ENCODE measurements around the gene TRIM52.
"Not testable (repeated sequence)": the region's sequence is repeated elsewhere in the genome, so short reads cannot be mapped to it uniquely, and the experiment has no call there.

TRIM52 gene

GRCh38 chr5:181233088-181233800, 27.7 kb downstream of the TRIM52 start:
- no peak for DNase-seq (ENCODE audit: low spot score)

GRCh38 chr5:181232593-181232992, 28.4 kb downstream of the TRIM52 start:
- no peak for DNase-seq (ENCODE audit: low spot score)

GRCh38 chr5:181231432-181231831, 29.5 kb downstream of the TRIM52 start:
- DNase-seq (ENCODE audit: low spot score): no peak

DNA sequence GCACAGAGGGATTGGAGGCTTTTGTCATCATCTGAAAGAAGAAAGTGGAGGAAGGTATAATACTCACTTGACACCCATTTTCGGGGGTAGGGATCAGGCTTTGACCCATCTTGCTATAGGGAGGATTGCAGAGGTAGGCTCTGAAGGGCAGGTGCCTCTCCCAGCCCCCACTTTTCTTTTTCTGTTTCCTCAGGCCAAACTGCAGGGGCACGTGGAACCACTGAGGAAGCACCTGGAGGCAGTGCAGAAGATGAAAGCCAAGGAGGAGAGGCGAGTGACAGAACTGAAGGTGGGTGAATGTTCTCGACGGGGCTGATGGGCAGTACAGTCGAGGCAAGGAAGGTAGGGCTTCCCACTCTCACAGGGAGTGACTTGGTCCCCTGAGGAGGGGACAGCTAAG, 30.4 kb downstream of the TRIM52 start:
- DNase-seq (ENCODE audit: low spot score): no peak

DNA sequence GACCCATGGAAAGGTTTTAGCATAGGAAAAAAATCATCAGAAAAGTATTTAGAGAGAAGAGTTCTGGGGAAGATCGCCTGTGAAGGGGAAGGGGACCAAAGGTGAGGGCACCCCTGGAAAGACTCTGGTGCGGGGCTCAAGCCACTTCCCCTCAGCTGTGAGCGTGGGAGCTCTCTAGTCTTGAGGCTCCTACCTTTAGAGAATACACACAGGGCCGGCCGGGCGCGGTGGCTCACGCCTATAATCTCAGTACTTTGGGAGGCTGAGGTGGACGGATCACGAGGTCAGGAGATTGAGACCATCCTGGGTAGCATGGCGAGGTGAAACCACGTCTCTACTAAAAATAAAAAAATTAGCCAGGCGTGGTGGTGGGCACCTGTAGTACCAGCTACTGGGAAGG, 30.9 kb downstream of the TRIM52 start:
- DNase-seq (ENCODE audit: low spot score): no peak

GRCh38 chr5:181224390-181225229, 36.3 kb downstream of the TRIM52 start:
- DNase-seq (ENCODE audit: low spot score): no peak

DNA sequence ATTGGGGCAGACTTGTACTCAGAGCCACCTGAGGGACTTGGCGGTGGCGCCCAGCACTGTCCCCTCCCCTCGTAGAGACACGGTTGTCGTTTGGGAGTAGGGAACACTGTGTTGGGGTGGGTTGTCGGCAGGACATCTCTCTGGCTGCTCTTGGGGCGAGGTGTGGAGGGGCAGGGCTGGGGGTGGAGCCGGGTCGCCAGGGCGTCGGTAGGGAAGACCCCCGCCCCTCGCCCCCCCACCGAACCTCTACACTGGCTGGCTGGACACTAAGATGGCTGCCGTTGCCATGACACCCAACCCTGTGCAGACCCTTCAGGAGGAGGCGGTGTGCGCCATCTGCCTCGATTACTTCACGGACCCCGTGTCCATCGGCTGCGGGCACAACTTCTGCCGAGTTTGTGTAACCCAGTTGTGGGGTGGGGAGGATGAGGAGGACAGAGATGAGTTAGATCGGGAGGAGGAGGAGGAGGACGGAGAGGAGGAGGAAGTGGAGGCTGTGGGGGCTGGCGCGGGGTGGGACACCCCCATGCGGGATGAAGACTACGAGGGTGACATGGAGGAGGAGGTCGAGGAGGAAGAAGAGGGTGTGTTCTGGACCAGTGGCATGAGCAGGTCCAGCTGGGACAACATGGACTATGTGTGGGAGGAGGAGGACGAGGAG, 37.1 kb downstream of the TRIM52 start:
- no peak for DNase-seq (ENCODE audit: low spot score)

DNA sequence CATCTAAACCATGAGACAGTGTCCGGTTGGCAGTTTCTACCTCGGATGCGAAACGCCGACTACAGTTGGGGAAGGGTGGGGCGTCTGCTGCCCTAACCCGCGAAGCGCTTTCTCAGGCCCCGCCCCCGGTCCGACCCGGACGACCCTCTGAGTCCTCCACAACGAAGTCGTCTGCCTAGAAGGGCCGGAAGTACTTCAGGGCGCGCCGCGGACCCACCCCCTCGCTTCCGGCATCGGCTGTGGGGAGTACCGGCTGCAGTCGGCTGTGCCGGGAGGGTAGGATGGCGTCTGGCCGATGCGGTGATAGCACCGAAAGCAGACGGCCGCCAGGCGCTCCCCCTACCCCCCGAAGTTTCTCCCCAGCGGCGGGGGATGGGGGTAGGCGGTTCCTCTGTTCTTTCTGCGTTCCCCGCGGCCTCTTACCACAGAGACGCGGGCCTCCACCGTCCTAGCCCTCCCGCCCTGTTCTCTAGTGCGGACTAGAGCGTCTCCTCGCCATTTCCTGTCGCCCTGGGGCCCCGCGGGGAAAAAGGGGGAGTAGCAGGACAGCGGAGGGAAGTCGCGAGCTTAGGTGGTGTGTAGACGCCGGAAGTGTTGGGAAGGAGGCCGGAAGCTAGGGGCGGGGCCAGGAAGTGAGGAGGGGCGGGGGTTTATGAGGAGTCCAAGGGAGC, 37.8 kb downstream of the TRIM52 start, which contains the start of gene TRIM41:
TRIM41 (plus strand) TSS at position 224 of the 671 bp plus-strand sequence. CDS start 719 bp downstream, outside the sequence.
- DNase-seq (ENCODE audit: low spot score): peak; percentile 98

DNA sequence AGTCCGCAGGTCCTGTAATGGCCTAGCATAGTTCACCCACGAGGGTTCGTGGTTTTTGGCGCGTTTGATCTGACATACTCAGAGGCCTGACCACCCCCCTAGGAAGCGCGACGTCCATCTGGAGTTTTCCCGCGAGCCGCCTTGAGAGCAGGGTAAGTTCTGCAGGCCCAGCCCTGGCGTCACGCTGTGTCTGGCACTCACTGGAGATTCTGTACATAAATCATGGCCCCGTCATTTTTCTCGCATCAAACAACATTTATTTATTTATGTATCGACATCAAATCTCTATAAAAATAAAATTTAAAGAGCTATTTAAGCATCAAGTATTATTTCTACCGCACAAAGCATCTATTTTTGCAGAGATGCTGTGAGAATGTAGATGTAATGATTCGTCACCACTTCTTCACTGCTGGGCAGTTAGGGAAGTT, 38.3 kb downstream of the TRIM52 start:
- no peak for DNase-seq (ENCODE audit: low spot score)

- peak; percentile 91 for DNase-seq (ENCODE audit: low spot score)
Observed at GRCh38 chr5:181221792-181222629, 38.9 kb downstream of the TRIM52 start.

DNA sequence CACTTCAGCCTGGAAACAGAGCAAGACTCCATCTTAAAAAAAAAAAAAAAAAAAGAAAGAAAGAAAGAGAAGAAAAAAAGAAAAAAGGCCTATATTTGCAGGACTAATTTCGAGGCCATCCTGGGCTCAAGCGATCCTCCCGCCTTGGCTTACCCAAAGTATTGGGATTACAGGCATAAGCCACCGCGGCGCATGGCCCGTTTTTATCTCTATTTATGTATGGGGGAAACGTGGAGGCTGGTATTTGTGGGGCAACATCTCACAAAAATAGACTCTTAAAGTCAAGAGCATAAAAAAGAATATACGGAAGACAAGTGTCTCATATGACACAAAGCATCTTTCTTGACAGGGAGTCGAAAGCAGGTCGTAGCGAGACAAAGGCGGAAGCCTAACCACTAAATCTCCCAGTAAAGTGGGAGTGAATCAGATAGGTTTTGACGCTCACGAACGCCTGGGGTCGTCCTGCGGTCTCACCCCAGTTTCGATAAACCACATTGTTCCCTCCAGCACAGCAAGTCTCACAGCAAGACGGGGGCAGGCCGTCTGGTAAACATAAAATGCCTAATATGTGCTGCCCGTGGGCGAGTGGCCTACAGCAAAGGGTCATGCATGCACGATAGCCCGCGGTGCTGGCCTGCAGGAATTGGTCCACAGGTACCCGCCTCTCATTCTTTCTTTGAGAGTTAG, 39.7 kb downstream of the TRIM52 start:
- peak; percentile 54 for DNase-seq (ENCODE audit: low spot score)

- DNase-seq (ENCODE audit: low spot score): no peak
Observed at GRCh38 chr5:181220178-181220515, 40.8 kb downstream of the TRIM52 start.

DNA sequence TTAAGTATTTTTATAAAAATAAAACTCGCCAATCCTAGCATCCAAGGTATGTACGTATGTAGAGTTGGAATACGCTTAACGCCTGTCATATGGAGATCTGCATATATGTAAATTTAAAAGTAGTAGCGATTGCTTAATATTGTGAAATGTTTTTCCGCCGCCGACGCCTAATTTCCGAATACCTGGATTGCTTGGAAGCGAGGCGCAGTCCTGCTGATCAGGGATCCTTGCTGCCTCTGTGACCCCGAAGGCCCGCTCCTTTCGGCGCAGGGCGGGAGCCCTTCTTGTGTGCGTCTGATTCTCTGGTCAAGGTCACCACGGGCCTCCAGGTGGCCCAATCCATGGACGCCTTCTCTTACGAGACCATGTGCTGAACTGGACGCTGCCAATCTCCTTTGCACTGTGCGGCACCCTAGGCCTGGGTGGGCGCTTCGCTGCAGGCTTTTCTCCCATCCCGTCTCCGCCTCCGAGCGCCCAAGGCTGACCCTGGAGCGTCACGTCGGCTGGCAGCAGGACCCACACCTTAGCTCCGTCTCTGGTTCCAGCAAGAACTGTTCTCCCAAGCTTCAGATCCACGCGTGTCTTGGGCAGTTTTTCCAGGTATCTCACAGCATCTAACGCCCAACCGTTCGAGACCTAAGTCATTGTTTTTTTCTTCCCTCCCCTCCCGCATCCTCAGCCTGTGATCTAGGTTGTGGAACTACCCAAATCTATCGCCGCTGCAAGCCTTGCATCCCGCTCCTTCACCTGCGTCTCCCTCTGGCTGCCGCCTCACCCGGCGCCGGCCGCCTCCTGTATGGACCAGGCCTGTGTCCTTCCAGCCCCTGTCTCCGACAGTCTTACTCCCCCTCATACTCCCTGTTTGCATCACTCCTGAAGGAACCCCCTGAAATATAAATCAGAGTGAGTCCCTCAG, 41.4 kb downstream of the TRIM52 start:
- no peak for DNase-seq (ENCODE audit: low spot score)

DNA sequence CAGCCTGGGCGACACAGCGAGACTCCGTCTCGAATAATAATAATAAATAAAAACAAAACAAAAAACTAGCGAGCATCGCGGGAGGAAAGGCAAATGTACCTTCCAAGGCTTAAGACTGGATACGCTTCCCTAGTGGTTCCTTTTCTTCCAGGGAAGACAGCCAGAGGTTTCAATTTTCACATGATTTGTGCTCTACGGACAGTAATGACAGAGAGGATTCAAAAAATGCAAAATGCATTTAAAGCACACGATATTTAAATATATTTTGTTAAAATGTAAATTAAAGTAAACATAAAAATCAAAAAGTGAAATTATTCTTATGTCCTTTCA, 42.2 kb downstream of the TRIM52 start:
- DNase-seq (ENCODE audit: low spot score): no peak

DNA sequence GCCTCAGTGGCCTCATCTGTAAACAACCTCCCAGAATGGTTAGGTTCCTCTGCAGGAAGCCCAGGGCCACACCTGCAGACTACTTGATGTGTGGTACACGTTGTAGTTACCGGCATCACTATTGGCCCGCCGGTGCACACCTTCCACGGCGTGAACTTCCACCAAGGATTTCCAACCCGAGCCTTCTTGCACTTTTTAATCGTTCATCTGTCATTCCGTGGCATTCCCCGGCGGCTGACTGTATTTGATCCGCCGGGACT, 43.2 kb downstream of the TRIM52 start:
- DNase-seq (ENCODE audit: low spot score): peak; percentile 52

- peak; percentile 59 for DNase-seq (ENCODE audit: low spot score)
Observed at GRCh38 chr5:181217111-181217802, 43.7 kb downstream of the TRIM52 start.

DNA sequence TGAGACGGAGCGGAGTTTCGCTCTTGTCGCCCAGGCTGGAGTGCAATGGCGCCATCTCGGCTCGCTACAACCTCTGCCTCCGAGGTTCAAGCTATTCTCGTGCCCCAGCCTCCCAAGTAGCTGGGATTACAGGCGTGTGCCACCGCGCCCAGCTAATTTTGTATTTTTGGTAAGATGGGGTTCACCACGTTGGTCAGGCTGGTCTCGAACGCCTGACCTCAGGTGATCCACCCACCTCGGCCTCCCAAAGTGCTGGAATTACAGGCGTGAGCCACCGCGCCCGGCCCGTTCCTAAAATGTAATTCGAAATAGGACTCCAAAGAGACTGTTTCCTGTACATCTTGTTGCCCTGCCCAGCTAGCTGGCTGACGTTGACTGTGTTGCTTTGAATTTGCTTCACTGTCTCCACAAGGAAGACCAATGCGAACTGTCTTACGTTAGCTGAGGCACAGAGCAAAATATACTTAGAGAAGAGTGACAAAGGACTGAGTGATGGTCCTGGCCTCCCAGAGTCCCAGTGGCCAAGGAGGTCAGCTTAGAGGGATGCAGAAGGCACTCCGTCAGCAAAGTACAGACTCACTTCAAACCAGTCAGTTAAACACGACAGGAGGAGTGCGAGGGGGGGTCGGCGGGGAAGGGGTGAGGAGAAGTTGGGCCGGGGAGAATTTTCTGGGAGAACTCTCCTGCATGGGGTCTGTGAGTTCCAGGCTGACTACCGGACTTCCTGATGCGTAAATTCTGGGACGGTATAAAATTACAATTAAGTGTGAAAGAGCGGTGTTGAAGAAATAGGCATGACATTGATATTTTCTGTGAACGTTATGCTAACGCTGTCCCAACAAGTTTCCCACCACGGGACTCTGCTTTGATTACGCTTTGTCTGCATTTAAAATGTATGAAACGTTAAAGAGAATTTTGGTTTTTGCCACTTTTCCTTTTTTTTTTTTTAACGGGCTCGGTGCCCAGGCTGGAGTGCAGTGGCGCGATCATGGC, 44.6 kb downstream of the TRIM52 start:
- DNase-seq (ENCODE audit: low spot score): peak; percentile 54

DNA sequence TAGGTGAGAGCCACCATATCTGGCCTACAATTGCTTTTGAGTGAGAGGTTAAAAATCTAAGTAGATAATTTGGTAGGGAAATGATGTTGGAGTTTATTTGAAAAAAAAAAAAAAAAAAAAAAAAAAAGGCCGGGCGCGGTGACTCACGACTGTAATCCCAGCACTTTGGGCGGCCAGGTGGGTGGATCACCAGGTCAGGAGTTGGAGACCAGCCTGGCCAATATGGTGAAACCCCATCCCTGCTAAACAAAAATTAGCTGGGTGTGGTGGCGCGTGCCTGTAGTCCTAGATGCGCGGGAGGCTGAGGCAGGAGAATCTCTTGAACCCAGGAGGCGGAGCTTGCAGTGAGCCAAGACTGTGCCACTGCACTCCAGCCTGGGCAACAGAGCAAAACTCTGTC, 46.7 kb downstream of the TRIM52 start:
- DNase-seq (ENCODE audit: low spot score): not testable (repeated sequence)

Data from CD4-positive, alpha-beta T cell treated with Interleukin-6 at 100 ng/mL for 8 hours (primary cell).